ENCODE results near the gene CTAGE8.
"Not testable (repeated sequence)": the region's sequence is repeated elsewhere in the genome, so short reads cannot be mapped to it uniquely, and the experiment has no call there.

CTAGE8 gene

DNA sequence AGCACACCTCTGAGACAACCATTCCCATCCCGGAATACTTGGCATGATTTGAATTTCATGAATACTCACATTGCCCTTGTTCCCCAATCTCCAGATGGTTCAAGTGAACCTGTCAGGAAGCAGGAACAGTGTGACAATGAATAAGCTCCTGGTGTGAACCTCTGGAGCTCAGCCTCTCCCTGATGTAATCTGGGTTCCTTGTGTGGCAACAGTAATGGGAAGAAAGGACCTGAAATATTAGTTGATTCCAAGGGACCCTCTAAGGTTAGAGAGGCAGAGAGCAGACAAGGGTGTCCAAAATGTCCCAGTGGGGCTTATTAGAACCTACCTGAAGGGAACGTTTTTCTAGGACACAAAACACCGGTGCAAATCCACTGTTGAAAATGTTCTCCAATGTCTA, 13.0 kb downstream of the CTAGE8 start:
- DNase-seq: no peak

DNA sequence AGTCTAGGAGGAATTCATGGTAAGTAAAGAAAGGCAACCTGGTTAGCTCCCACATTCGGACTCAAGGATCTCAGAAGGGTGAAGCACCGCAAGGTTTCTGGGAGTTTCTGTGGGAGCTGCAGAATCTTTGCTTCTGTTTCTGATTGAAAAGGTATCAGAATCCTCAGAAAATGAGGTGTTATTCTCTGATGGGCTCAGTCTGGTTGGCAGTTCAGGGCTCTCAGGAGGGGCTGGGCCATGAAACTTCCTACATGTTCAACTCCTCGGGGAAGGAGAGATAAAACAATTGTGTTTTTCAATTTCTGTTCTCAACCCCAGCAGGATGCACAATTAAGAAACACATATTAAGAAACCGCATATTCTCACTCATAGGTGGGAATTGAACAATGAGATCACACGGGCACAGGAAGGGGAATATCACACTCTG, 13.6 kb downstream of the CTAGE8 start:
- no peak for DNase-seq

DNA sequence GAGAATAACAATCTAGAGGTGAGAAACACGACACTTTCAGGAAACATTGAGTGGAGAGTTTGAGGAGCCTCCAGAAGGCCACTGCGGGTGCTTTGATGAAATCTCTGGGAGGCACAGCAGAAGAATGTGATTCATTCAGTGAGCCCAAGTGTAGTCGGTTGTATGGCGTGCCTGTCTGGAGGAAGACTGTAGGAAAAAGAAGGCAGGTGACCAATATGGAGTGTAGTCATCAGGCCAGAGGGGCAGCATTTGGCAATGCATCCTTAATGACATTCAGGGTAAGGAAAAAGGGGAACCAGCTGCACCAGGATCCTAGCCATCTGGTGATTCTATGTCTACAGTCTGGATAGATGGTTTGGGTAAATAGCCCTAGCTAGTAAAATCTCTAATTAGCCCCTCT, 16.8 kb downstream of the CTAGE8 start:
- DNase-seq: not testable (repeated sequence)

DNA sequence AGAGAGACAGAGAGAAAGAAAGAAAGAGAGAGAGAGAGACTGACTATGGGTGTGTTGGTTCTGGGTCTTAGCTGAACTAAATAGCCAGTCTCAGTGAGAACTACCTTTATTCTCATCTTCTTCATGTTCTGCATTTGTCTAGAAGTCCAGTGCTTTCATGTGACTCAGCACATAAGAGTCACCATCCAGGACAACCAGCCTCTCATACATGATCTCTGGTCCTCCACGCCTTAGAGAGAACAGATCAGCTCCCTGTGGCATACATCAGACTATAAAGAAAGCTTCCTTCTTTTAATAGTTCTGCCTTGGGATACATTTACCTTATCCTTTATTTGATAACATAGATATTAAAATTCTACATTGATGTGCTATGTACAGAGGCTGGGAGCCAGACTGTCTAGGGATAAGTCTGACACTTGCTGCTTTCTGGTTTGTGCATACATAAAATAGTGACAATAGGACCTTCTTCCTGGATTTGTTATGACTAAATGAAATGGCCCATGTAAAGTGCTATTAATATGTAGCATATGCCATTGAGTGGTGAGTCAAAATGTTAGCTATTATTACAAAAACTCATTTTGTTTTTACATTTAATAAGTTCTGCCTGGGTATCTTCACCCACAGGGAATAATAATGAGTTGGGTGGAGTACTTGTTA, 21.3 kb downstream of the CTAGE8 start:
- not testable (repeated sequence) for DNase-seq

- not testable (repeated sequence) for DNase-seq
These were observed 22.1 kb downstream of the CTAGE8 start for GRCh38 chr7:144246967-144247366.

DNA sequence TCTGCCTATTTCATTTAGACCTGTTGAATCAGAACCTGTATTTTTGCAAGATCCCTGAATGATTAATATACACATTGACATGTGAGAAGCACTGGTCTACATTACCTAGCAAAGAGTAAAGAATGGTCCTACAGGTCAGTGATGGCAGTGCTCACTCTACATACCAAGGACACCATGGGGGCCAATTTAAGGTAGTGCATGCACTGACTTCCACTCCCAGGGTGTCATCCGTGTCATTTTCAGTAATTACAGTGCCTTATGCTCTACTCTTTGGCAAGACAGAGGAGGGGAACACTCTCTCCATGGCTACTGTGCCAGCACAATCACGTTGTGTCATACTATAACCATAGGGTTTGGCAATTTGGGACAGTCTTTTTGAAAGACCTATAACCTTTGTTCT, 23.7 kb downstream of the CTAGE8 start:
- not testable (repeated sequence) for DNase-seq

- not testable (repeated sequence) for DNase-seq
These were observed 29.7 kb downstream of the CTAGE8 start, which contains the start of gene OR2A42 for GRCh38 chr7:144239365-144239764. Gene OR2A42 (minus strand): TSS chr7:144239605. CDS start chr7:144232843, 6,762 bp downstream.

DNA sequence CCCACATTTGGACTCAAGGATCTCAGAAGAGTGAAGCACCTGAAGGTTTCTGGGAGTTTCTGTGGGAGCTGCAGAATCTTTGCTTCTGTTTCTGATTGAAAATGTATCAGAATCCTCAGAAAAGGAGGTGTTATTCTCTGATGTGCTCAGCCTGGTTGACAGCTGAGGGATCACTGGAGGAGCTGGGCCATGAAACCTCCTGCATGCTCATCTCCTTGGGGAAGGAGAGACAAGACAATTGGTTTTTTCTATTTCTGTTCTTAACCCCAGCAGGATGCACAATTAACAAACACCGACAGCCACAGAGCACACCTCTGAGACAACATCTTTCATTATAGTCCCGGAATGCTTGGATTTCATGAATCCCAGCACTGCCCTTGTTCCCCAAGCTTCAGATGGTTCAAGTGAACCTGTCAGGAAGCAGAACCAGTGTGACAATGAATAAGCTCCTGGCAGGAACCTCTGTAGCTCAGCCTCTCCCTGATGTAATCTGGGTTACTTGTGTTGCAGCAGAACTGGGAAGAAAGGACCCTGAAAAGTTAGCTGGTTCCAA, 30.5 kb downstream of the CTAGE8 start:
- DNase-seq: not testable (repeated sequence)

DNA sequence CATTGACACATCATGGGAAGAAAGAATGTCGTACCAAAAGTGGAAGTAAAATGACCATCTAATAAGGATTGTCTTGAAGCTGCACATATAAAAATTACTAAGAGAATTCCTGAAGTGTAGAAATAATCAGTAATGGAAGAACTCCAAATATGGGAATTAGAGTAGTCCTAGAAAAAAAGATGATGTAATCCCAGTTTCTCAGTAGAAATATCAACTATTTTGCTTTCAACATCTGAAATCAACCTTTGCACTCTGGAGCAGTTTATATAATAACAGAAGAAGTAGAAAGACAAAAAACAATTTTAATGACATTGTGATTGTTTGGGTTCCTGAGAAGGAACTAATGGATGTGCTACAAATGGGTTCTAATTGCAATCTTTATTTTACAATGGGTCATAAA, 36.0 kb downstream of the CTAGE8 start:
- not testable (repeated sequence) for DNase-seq

GRCh38 chr7:144231027-144231426, 38.1 kb downstream of the CTAGE8 start:
- DNase-seq: not testable (repeated sequence)

GRCh38 chr7:144228810-144229209, 40.3 kb downstream of the CTAGE8 start:
- DNase-seq: not testable (repeated sequence)

GRCh38 chr7:144226866-144227265, 42.2 kb downstream of the CTAGE8 start:
- DNase-seq: not testable (repeated sequence)

- not testable (repeated sequence) for DNase-seq
These were observed 45.4 kb downstream of the CTAGE8 start for GRCh38 chr7:144223675-144224074.

DNA sequence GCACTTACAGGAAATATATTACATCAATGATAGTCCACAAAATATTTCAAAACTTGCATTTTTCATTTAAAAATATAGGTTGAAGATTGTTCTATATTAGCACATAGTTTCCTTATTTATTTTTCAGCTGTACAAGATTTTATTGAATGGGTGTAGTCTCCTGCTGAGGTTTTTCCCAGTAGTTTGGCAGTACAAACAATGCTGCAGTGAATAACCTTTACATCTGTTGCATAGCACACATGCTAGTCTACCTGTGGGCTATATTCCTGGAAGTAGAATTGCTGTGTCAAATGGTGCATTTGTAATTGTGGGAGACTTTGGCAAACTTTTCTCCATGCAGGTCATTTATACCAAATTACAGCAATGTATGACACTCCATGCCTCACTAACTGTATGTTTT, 48.6 kb downstream of the CTAGE8 start:
- not testable (repeated sequence) for DNase-seq

DNA sequence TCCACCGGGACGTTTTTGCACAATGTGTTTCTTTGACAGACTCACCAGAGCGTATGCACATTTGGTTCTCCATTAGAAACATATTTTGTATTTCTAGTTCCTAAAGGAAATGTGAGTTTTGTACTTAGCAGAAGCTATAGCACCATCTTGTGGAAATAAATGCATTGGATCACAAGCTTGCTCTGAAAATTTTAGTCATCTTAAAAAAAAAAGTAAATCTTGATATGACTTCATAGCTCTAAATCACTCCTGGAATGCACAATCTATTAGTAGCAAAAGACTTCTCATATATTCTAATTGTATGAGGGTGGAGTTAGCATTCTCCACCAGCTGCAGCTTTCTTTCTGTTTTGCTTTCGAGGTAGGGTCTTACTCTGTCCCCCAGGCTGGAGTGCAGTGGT, 49.9 kb downstream of the CTAGE8 start:
- DNase-seq: not testable (repeated sequence)

DNA sequence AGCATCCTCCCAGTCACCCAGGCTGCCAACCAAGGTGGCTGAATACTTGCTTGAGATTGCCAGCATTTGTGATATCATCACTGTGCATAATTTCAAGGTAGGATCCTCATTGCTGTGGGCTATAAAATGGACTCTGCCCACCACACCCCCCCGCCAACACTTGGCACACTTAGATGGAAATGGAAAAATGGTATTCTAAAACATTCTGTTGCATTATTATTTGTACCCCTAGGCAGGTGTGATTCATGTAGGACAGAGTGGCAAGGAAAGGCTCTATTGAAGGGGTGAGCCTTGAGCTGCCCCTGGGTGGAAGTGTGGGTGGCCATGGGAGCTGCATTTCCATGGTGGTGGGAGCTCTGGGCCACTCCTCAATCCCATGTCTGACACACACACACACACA, 50.5 kb downstream of the CTAGE8 start:
- DNase-seq: not testable (repeated sequence)

GRCh38 chr7:144217200-144217599, 51.9 kb downstream of the CTAGE8 start:
- not testable (repeated sequence) for DNase-seq

Data from CD4-positive, alpha-beta T cell treated with Interferon alpha-2 for 1 hour (primary cell).